ENCODE data around the gene DDX4.
A peak's percentile ranks its signal among the peaks of the same experiment; 100 is the strongest.
"Not testable (repeated sequence)": the region's sequence is repeated elsewhere in the genome, so short reads cannot be mapped to it uniquely, and the experiment has no call there.

Gene DDX4

DNA sequence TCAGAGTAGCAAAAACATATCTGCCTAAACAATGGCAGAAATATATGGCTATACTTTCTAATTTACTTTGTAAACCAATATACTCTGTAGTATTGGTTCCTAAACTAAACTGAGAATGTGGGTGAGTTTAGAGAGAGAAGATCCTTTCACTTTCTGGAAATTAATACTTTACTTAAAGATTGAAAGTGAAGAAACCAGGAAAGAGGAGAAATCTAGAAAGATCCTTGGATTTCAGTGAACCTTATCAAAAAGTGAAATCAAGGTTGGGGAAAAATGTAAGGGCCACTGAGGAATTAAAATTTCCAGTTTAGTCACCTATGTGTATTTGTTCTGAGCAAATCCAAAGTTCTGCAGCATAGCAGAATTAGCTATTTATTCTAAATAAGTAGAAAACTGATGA, 31.6 kb upstream of the DDX4 start:
- no peaks in the 10 kb centered on the region for H3K9me3 ChIP-seq (ENCODE audit: control insufficient read depth, insufficient read depth, low read depth, low read length)
- H3K9ac ChIP-seq (ENCODE audit: low read length): no peak overlapping the region
- no peak overlapping the region for H3K27ac ChIP-seq (ENCODE audit: low read depth, low read length)
- no peaks in the 10 kb centered on the region for H3K27me3 ChIP-seq (ENCODE audit: control insufficient read depth, insufficient read depth, low read length)
- 0 out of 2 replicates have a peak, but pooled peaks cover under 1% of the 10 kb centered on the region for H3K4me1 ChIP-seq (ENCODE audit: control insufficient read depth, insufficient read depth, low read length)
- peaks cover 27% of the 10 kb centered on the region for H3K36me3 ChIP-seq (ENCODE audit: control insufficient read depth, insufficient read depth, low read length)
- no peak overlapping the region for H3K4me3 ChIP-seq (ENCODE audit: low read depth, low read length)

- Histone ChIP-seq H3K9ac (ENCODE audit: low read length) (no peak overlapping the region), H3K9me3 (ENCODE audit: control insufficient read depth, insufficient read depth, low read depth, low read length) (no peaks in the 10 kb centered on the region), H3K4me1 (ENCODE audit: control insufficient read depth, insufficient read depth, low read length) (0 out of 2 replicates have a peak, but pooled peaks cover 3% of the 10 kb centered on the region), H3K27me3 (ENCODE audit: control insufficient read depth, insufficient read depth, low read length) (no peaks in the 10 kb centered on the region), H3K4me3 (ENCODE audit: low read depth, low read length) (no peak overlapping the region), H3K36me3 (ENCODE audit: control insufficient read depth, insufficient read depth, low read length) (peaks cover 16% of the 10 kb centered on the region), H3K27ac (ENCODE audit: low read depth, low read length) (no peak overlapping the region)
Measured at GRCh38 chr5:55708732-55709131, 29.1 kb upstream of the DDX4 start.

GRCh38 chr5:55711507-55712022, 26.3 kb upstream of the DDX4 start:
- Histone ChIP-seq H3K27me3 (ENCODE audit: control insufficient read depth, insufficient read depth, low read length) (no peaks in the 10 kb centered on the region), H3K9ac (ENCODE audit: low read length) (peak overlapping the region; percentile 78), H3K36me3 (ENCODE audit: control insufficient read depth, insufficient read depth, low read length) (peaks cover 14% of the 10 kb centered on the region), H3K4me3 (ENCODE audit: low read depth, low read length) (peak overlapping the region; percentile 86), H3K27ac (ENCODE audit: low read depth, low read length) (no peak overlapping the region), H3K9me3 (ENCODE audit: control insufficient read depth, insufficient read depth, low read depth, low read length) (0 out of 2 replicates have a peak, but pooled peaks cover 4% of the 10 kb centered on the region), H3K4me1 (ENCODE audit: control insufficient read depth, insufficient read depth, low read length) (0 out of 2 replicates have a peak, but pooled peaks cover 3% of the 10 kb centered on the region)

DNA sequence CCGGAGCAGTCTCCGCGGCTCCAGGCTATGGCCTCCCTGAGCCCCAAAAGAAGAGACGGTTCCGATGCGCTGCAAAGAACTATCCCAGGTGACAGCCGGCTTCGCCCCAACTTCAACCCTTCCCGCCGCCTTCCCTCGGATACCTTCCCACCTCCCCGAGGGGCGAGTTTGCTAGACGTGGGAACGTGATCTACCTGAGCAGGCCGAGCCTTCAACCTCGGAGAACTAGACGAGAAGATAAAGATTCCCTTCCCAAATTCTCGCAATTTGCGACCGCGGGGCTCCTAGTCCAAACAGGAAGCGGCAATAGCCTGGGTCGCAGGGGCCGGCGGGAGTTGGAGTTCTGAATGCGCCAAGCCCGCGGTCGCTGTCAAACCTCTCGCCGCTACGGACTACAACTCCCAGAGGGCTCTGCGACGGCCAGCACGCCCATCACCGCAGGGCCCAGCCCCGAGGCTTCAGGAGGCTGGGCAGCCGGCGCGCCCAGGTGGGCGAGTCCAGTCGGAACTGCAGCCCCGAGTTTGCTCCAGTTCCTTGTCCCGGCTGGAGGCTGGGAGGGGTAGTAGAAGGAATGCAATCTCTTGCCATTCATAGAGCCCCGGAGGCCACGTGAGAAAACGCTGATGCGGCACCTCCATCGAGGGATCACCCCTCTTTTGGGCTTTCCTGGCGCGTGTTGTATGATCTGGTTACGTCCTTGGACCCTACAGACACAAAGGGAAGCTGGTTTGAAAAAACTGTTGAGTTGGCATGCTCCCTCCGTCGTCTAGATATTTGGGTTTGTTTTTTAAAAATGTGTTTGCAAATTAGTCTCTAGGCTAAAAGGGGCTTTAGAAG, 25.6 kb upstream of the DDX4 start, which contains the start of gene SLC38A9:
Gene SLC38A9 (minus strand): TSS at position 302 of the 837 bp plus-strand sequence. CDS start 14,366 bp downstream, outside the sequence.
- peak within 1 kb of the TSS; percentile 83 for H3K9ac ChIP-seq (ENCODE audit: low read length)
- H3K36me3 ChIP-seq (ENCODE audit: control insufficient read depth, insufficient read depth, low read length): peaks cover 14% of the 10 kb centered on the region
- H3K4me3 ChIP-seq (ENCODE audit: low read depth, low read length): peak within 1 kb of the TSS; percentile 86
- 0 out of 2 replicates have a peak, but pooled peaks cover 4% of the 10 kb centered on the region for H3K9me3 ChIP-seq (ENCODE audit: control insufficient read depth, insufficient read depth, low read depth, low read length)
- 0 out of 2 replicates have a peak, but pooled peaks cover 3% of the 10 kb centered on the region for H3K4me1 ChIP-seq (ENCODE audit: control insufficient read depth, insufficient read depth, low read length)
- H3K27ac ChIP-seq (ENCODE audit: low read depth, low read length): peak within 1 kb of the TSS; percentile 74
- no peaks in the 10 kb centered on the region for H3K27me3 ChIP-seq (ENCODE audit: control insufficient read depth, insufficient read depth, low read length)

- Histone ChIP-seq H3K4me3 (ENCODE audit: low read depth, low read length) (no peak overlapping the region), H3K4me1 (ENCODE audit: control insufficient read depth, insufficient read depth, low read length) (0 out of 2 replicates have a peak, but pooled peaks cover 3% of the 10 kb centered on the region), H3K36me3 (ENCODE audit: control insufficient read depth, insufficient read depth, low read length) (peaks cover 2% of the 10 kb centered on the region), H3K9ac (ENCODE audit: low read length) (no peak overlapping the region), H3K27ac (ENCODE audit: low read depth, low read length) (no peak overlapping the region), H3K9me3 (ENCODE audit: control insufficient read depth, insufficient read depth, low read depth, low read length) (peaks cover 7% of the 10 kb centered on the region; the same call in 1 of the 2 replicates), H3K27me3 (ENCODE audit: control insufficient read depth, insufficient read depth, low read length) (no peaks in the 10 kb centered on the region)
Measured at GRCh38 chr5:55713871-55714270, 24.0 kb upstream of the DDX4 start.

DNA sequence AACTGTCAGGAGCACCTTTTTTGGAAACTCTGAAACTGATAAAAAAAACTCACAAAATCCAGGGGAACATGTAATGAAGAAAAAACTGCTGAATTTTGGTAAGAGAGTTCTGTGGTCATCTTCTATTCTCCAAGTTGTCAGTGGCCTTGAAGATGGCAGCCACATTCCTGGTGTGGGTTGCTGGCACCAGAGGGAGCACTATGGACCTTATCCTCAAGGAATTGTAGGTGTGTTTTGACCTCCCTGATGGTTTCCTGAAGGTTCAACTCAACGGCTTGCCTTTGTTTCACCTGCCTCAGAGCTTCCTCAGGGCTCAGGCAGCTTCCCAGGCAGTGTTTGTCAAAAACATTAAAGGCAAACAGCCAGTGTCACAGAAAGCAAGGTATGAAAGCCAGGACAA, 23.5 kb upstream of the DDX4 start:
- H3K9ac ChIP-seq (ENCODE audit: low read length): no peak overlapping the region
- H3K27me3 ChIP-seq (ENCODE audit: control insufficient read depth, insufficient read depth, low read length): no peaks in the 10 kb centered on the region
- H3K4me1 ChIP-seq (ENCODE audit: control insufficient read depth, insufficient read depth, low read length): 0 out of 2 replicates have a peak, but pooled peaks cover 3% of the 10 kb centered on the region
- H3K36me3 ChIP-seq (ENCODE audit: control insufficient read depth, insufficient read depth, low read length): no peaks in the 10 kb centered on the region
- no peak overlapping the region for H3K27ac ChIP-seq (ENCODE audit: low read depth, low read length)
- H3K9me3 ChIP-seq (ENCODE audit: control insufficient read depth, insufficient read depth, low read depth, low read length): peaks cover 7% of the 10 kb centered on the region; the same call in 1 of the 2 replicates
- no peak overlapping the region for H3K4me3 ChIP-seq (ENCODE audit: low read depth, low read length)

DNA sequence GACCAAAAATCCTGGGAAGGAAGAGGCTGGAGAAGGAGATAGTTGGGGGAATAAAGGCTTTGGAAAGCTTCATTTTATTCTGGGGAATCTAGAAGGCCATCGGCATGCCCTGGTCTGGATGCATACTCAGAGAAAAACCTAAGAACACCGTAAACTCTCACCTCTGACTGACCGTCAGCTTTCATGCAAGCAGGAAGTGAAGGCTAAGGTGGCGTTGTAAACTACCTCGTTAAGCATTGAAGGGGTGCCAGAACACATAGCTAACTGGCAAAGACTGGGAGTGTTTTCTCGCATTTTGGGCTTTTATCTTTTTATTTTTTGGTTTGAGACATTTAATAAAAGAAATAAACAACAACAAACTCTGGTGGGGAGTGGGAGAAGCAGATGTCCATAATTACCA, 23.1 kb upstream of the DDX4 start:
- no peak overlapping the region for H3K4me3 ChIP-seq (ENCODE audit: low read depth, low read length)
- H3K4me1 ChIP-seq (ENCODE audit: control insufficient read depth, insufficient read depth, low read length): 0 out of 2 replicates have a peak, but pooled peaks cover 3% of the 10 kb centered on the region
- H3K9me3 ChIP-seq (ENCODE audit: control insufficient read depth, insufficient read depth, low read depth, low read length): peaks cover 8% of the 10 kb centered on the region; the same call in 1 of the 2 replicates
- no peak overlapping the region for H3K9ac ChIP-seq (ENCODE audit: low read length)
- H3K36me3 ChIP-seq (ENCODE audit: control insufficient read depth, insufficient read depth, low read length): no peaks in the 10 kb centered on the region
- H3K27ac ChIP-seq (ENCODE audit: low read depth, low read length): no peak overlapping the region
- no peaks in the 10 kb centered on the region for H3K27me3 ChIP-seq (ENCODE audit: control insufficient read depth, insufficient read depth, low read length)

- Histone ChIP-seq H3K4me1 (ENCODE audit: control insufficient read depth, insufficient read depth, low read length) (0 out of 2 replicates have a peak, but pooled peaks cover 3% of the 10 kb centered on the region), H3K27me3 (ENCODE audit: control insufficient read depth, insufficient read depth, low read length) (no peaks in the 10 kb centered on the region), H3K9ac (ENCODE audit: low read length) (no peak overlapping the region), H3K4me3 (ENCODE audit: low read depth, low read length) (no peak overlapping the region), H3K27ac (ENCODE audit: low read depth, low read length) (no peak overlapping the region), H3K9me3 (ENCODE audit: control insufficient read depth, insufficient read depth, low read depth, low read length) (peaks cover 8% of the 10 kb centered on the region; the same call in 1 of the 2 replicates), H3K36me3 (ENCODE audit: control insufficient read depth, insufficient read depth, low read length) (no peaks in the 10 kb centered on the region)
Measured at GRCh38 chr5:55715519-55716078, 22.3 kb upstream of the DDX4 start.

GRCh38 chr5:55719026-55719425, 18.8 kb upstream of the DDX4 start:
- H3K27me3 ChIP-seq (ENCODE audit: control insufficient read depth, insufficient read depth, low read length); H3K9me3 ChIP-seq (ENCODE audit: control insufficient read depth, insufficient read depth, low read depth, low read length); H3K4me1 ChIP-seq (ENCODE audit: control insufficient read depth, insufficient read depth, low read length); H3K36me3 ChIP-seq (ENCODE audit: control insufficient read depth, insufficient read depth, low read length); H3K9ac ChIP-seq (ENCODE audit: low read length); H3K4me3 ChIP-seq (ENCODE audit: low read depth, low read length); H3K27ac ChIP-seq (ENCODE audit: low read depth, low read length): not testable (repeated sequence)

DNA sequence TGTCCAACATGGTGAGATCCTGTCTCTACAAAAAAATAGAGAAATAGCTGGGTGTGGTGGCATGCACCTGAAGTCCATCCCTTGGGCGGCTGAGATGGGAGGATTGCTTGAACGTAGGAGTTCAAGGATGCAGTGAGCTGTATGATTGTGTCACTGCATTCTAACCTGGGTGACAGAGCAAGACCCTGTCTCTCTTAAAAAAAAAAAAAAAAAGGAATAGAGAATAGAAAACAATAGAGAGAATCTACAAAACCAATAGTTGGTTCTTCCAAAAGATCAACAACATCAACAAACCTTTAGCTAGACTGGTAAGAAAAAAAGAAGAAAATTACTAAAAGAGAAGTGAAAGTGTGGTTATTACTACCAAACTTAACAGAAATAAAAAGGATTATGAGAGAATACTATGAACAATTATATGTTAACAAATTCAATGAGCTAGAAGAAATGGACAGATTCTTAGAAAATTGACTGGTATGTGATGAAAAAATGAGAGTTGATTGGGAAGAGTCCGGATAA, 17.6 kb upstream of the DDX4 start:
- no peak overlapping the region for H3K9ac ChIP-seq (ENCODE audit: low read length)
- no peaks in the 10 kb centered on the region for H3K4me1 ChIP-seq (ENCODE audit: control insufficient read depth, insufficient read depth, low read length)
- H3K36me3 ChIP-seq (ENCODE audit: control insufficient read depth, insufficient read depth, low read length): no peaks in the 10 kb centered on the region
- H3K9me3 ChIP-seq (ENCODE audit: control insufficient read depth, insufficient read depth, low read depth, low read length): peaks cover 8% of the 10 kb centered on the region; the same call in 1 of the 2 replicates
- H3K27ac ChIP-seq (ENCODE audit: low read depth, low read length): no peak overlapping the region
- no peaks in the 10 kb centered on the region for H3K27me3 ChIP-seq (ENCODE audit: control insufficient read depth, insufficient read depth, low read length)
- H3K4me3 ChIP-seq (ENCODE audit: low read depth, low read length): no peak overlapping the region

All from HUES6 (cell line).